ENCODE measurements around the gene BCL7A. TPM values are rescaled to one million over a fixed set of nuclear protein-coding genes. Genes with fewer than 3 reads are reported as not detected.

Gene BCL7A
- total and polyA plus RNA-seq, 9 of the 15 experiments (the other 6 are each of a cell fraction or from before 2014, with no cell fraction given), result 0.25 to 21.9 (median 14.9) TPM

GRCh38 chr12:122022393-122023338 is 982 bp downstream of the BCL7A start (continued):
- TF ChIP-seq ZNF407 (IDR thresholded peaks at IDR 0.05; ENCODE audit: low read depth) (no peak), MTF1 (CRISPR knock-in tag; IDR thresholded peaks at IDR 0.05; ENCODE audit: borderline replicate concordance) (no peak), NFE2L1 (tag; IDR thresholded peaks at IDR 0.05; ENCODE audit: borderline replicate concordance, low read depth) (no peak), SOX6 (IDR thresholded peaks at IDR 0.05) (no peak), POLR2AphosphoS2 (IDR thresholded peaks at IDR 0.05; ENCODE audit: low read length) (no peak), KAT2B (IDR thresholded peaks at IDR 0.05; ENCODE audit: low read depth, low read length) (no peak), KLF1 (tag; IDR thresholded peaks at IDR 0.05) (no peak), ARID3A (IDR thresholded peaks at IDR 0.05; ENCODE audit: borderline replicate concordance, low read depth, low read length) (no peak), ZC3H4 (CRISPR knock-in tag; IDR thresholded peaks at IDR 0.05; ENCODE audit: borderline replicate concordance) (no peak), ZNF197 (CRISPR knock-in tag; IDR thresholded peaks at IDR 0.05; ENCODE audit: low read depth) (0 out of 2 replicates have a peak, but pooled peaks have one; percentile 26), PCBP1 (IDR thresholded peaks at IDR 0.05; ENCODE audit: low read depth, low read length, poor library complexity, severe bottlenecking) (no peak), ZKSCAN1 (IDR thresholded peaks at IDR 0.05; ENCODE audit: low read depth, low read length) (no peak), LEF1 (IDR thresholded peaks at IDR 0.05) (no peak), ZNF3 (CRISPR knock-in tag; IDR thresholded peaks at IDR 0.05) (no peak)
